GM21619 (cell line): ENCODE data around the gene TSPEAR.
"Not testable (repeated sequence)": the region's sequence is repeated elsewhere in the genome, so short reads cannot be mapped to it uniquely, and the experiment has no call there.

Experiments used
- ATAC-seq: cut with Tn5 transposase; IDR thresholded peaks from one replicate; pipeline ENCODE4 v1.9.1; 2021; ENCODE audit not compliant: unreplicated experiment

Gene TSPEAR

GRCh38 chr21:44510109-44510507, 201.3 kb downstream of the TSPEAR start:
- no peak for ATAC-seq

GRCh38 chr21:44509539-44509938, 201.8 kb downstream of the TSPEAR start:
- ATAC-seq: no peak

- no peak for ATAC-seq
Observed at GRCh38 chr21:44508711-44509445, 202.5 kb downstream of the TSPEAR start.

GRCh38 chr21:44508426-44508710, 203.0 kb downstream of the TSPEAR start:
- ATAC-seq: no peak

GRCh38 chr21:44507673-44508425, 203.5 kb downstream of the TSPEAR start:
- ATAC-seq: no peak

GRCh38 chr21:44506279-44507255, 204.8 kb downstream of the TSPEAR start:
- ATAC-seq: no peak

GRCh38 chr21:44505673-44506278, 205.6 kb downstream of the TSPEAR start:
- no peak for ATAC-seq

GRCh38 chr21:44503901-44504399, 207.4 kb downstream of the TSPEAR start:
- no peak for ATAC-seq

- not testable (repeated sequence) for ATAC-seq
Observed at GRCh38 chr21:44503006-44503889, 208.1 kb downstream of the TSPEAR start.

GRCh38 chr21:44502171-44502958, 209.0 kb downstream of the TSPEAR start:
- no peak for ATAC-seq

GRCh38 chr21:44500111-44500510, 211.3 kb downstream of the TSPEAR start:
- ATAC-seq: no peak

GRCh38 chr21:44499631-44500030, 211.7 kb downstream of the TSPEAR start:
- no peak for ATAC-seq

GRCh38 chr21:44499211-44499560, 212.2 kb downstream of the TSPEAR start:
- ATAC-seq: no peak

- no peak for ATAC-seq
Observed at GRCh38 chr21:44498280-44499210, 212.8 kb downstream of the TSPEAR start.

GRCh38 chr21:44497703-44498126, 213.7 kb downstream of the TSPEAR start:
- no peak for ATAC-seq

GRCh38 chr21:44496564-44497550, 214.5 kb downstream of the TSPEAR start:
- no peak for ATAC-seq
